NB4 (cell line): ENCODE results near the gene FBXO41.
"Not testable (repeated sequence)": the region's sequence is repeated elsewhere in the genome, so short reads cannot be mapped to it uniquely, and the experiment has no call there.

Source experiments
- DNase-seq: peaks from one replicate; pipeline ENCODE4 v3.0.0; 2010; ENCODE audit warnings: low read depth
- H3K4me3 ChIP-seq: one replicate; pipeline ENCODE4 v1.5.1; 2011; ENCODE audit warnings: mild to moderate bottlenecking, low read depth, low read length, moderate library complexity
- CTCF ChIP-seq: IDR thresholded peaks from one replicate; pipeline ENCODE4 v1.5.1; 2012; ENCODE audit warnings: low read depth, low read length
- MAX ChIP-seq: IDR thresholded peaks from 2 replicates; pipeline ENCODE4 v1.6.1; 2011; ENCODE audit warnings: low read depth, low read length
- MYC ChIP-seq: IDR thresholded peaks from 2 replicates; pipeline ENCODE4 v1.6.1; 2011; ENCODE audit warnings: low read depth, low read length
- POLR2A ChIP-seq: IDR thresholded peaks from 2 replicates; pipeline ENCODE4 v1.6.1; 2011; ENCODE audit warnings: mild to moderate bottlenecking; ENCODE audit not compliant: insufficient read length; ENCODE audit errors: extremely low read depth

FBXO41 gene

GRCh38 chr2:73265298-73266060, 18.8 kb downstream of the FBXO41 start:
- H3K4me3 ChIP-seq = no peak overlapping the region
- no peak for TF ChIP-seq CTCF
- TF ChIP-seq MAX = no peak
- TF ChIP-seq MYC = no peak
- no peak for TF ChIP-seq POLR2A
- no peak for DNase-seq

GRCh38 chr2:73264783-73265182, 19.5 kb downstream of the FBXO41 start:
- no peak for TF ChIP-seq MAX
- DNase-seq = no peak
- H3K4me3 ChIP-seq = no peak overlapping the region

GRCh38 chr2:73264332-73264606, 20.0 kb downstream of the FBXO41 start:
- no peak for DNase-seq
- H3K4me3 ChIP-seq = no peak overlapping the region
- TF ChIP-seq MYC (no peak), POLR2A (no peak), CTCF (no peak), MAX (no peak)

GRCh38 chr2:73263540-73264331, 20.5 kb downstream of the FBXO41 start:
- no peak for DNase-seq
- TF ChIP-seq CTCF = no peak
- no peak for TF ChIP-seq MAX
- no peak for TF ChIP-seq MYC
- TF ChIP-seq POLR2A = no peak
- no peak overlapping the region for H3K4me3 ChIP-seq

- DNase-seq, H3K4me3 ChIP-seq: not testable (repeated sequence)
These were observed 21.4 kb downstream of the FBXO41 start for GRCh38 chr2:73262691-73263429.

GRCh38 chr2:73262108-73262651, 22.1 kb downstream of the FBXO41 start:
- DNase-seq = no peak
- no peak overlapping the region for H3K4me3 ChIP-seq
- TF ChIP-seq POLR2A (no peak), CTCF (no peak), MAX (no peak), MYC (no peak)
